DOHH2 (cell line): ENCODE measurements around the gene BPIFB1.

Experiments used
- EZH2phosphoT487 ChIP-seq: fragments of 200-600 bp; sonication (generic); IDR thresholded peaks from 2 replicates; pipeline ENCODE4 v1.6.1; 2017; ENCODE audit warnings: borderline replicate concordance, mild to moderate bottlenecking, antibody characterized with exemption, low read length, moderate library complexity, mixed read lengths
- TF ChIP-seq, protein P1 (sequence below): fragments of 200-600 bp; sonication (generic); IDR thresholded peaks from one replicate; pipeline ENCODE4 v1.5.1; 2014; ENCODE audit warnings: antibody characterized with exemption, mild to moderate bottlenecking, low read depth, low read length; ENCODE audit not compliant: poor library complexity, severe bottlenecking

DNA sequence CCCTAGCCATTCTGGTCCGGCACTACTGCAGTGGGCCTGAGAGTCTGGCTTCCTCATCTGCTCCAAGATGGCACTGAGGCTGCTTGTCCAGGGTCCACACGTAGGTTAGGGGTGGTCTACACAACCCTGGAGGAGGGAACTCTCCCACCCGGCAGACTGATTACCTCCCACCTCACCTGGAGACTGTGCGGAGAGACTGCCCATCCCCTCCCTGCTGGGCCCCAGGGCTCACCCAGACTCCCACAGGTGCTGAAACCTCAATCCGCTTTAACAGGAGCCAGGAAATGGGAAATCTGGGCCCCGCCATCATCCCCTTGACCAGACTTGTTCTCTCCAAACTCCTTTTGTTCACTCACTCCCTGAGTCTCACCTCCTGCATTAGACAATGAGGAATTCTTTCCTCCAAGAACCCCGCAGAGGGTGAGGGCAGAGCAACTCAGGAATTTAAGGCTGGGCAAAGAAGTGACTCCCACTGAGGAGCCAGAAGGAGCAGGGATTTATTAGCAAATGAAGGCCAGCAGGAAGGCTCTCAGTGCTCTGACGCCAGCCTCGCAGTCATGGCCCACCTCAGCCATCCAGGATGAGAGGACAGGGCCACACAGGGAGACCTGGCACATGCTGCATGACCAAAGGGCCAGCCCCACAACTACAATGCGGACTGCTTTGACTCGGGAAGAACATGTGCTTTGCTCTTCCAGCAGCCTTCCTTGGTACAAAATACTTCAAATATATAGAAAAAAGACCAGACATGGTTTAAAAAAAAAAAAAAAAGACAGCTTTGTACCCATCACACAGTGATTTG lies 65.3 kb downstream of the BPIFB1 start:
- TF ChIP-seq, protein P1, sequence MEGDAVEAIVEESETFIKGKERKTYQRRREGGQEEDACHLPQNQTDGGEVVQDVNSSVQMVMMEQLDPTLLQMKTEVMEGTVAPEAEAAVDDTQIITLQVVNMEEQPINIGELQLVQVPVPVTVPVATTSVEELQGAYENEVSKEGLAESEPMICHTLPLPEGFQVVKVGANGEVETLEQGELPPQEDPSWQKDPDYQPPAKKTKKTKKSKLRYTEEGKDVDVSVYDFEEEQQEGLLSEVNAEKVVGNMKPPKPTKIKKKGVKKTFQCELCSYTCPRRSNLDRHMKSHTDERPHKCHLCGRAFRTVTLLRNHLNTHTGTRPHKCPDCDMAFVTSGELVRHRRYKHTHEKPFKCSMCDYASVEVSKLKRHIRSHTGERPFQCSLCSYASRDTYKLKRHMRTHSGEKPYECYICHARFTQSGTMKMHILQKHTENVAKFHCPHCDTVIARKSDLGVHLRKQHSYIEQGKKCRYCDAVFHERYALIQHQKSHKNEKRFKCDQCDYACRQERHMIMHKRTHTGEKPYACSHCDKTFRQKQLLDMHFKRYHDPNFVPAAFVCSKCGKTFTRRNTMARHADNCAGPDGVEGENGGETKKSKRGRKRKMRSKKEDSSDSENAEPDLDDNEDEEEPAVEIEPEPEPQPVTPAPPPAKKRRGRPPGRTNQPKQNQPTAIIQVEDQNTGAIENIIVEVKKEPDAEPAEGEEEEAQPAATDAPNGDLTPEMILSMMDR = no peak
- TF ChIP-seq EZH2phosphoT487 = no peak
